Heart left ventricle (tissue), 16 donors: Measurements from ENCODE around the gene FAM83F. TPM values are rescaled to one million over a fixed set of nuclear protein-coding genes. Genes with fewer than 3 reads are reported as not detected.

Source experiments
- ATAC-seq, 4 donors: fragments of 200-7000 bp; cut with Tn5 transposase; one replicate each; pipeline ENCODE4 v1.9.1; 2020 to 2022; ENCODE audit warnings: moderate library complexity in 4 of 4, mild to moderate bottlenecking in 3 of 4, moderate number of reproducible peaks in 1 of 4
- DNase-seq, 5 donors: peaks; one replicate each; pipeline ENCODE4 v3.0.0-alpha.2; 2020
- H3K27ac ChIP-seq, 12 donors: fragments of 200-600 bp; sonication (generic) in 4 of 12; one replicate each; pipeline versions ENCODE4 v1.5.0 to v1.8.0; 2016 to 2022; ENCODE audit warnings: mild to moderate bottlenecking in 2 of 12
- H3K27me3 ChIP-seq, 9 donors: fragments of 200-600 bp; sonication (generic) in 2 of 9; one replicate each; pipeline versions ENCODE4 v1.5.1 to v1.8.0; 2016 to 2022; ENCODE audit warnings: mild to moderate bottlenecking in 3 of 9
- H3K36me3 ChIP-seq, 9 donors: fragments of 200-600 bp; sonication (generic) in 2 of 9; one replicate each; pipeline versions ENCODE4 v1.5.0 to v1.8.0; 2018 to 2022; ENCODE audit warnings: mild to moderate bottlenecking in 2 of 9
- H3K4me1 ChIP-seq, 12 donors: fragments of 200-600 bp; sonication (generic) in 4 of 12; one replicate each; pipeline versions ENCODE4 v1.5.0 to v1.8.0; 2016 to 2022; ENCODE audit warnings: mild to moderate bottlenecking in 3 of 12
- H3K4me3 ChIP-seq, 12 donors: fragments of 200-600 bp; sonication (generic) in 4 of 12; one replicate each; pipeline versions ENCODE4 v1.5.0 to v1.8.0; 2017 to 2022; ENCODE audit warnings: mild to moderate bottlenecking in 9 of 12, moderate library complexity in 4 of 12
- H3K9me3 ChIP-seq, 12 donors: fragments of 200-600 bp; sonication (generic) in 4 of 12; one replicate each; pipeline versions ENCODE4 v1.5.0 to v1.8.0; 2016 to 2022; ENCODE audit warnings: mild to moderate bottlenecking in 1 of 12
- POLR2A ChIP-seq, 2 donors: fragments of 450-650 bp; IDR thresholded peaks; one replicate each; pipeline ENCODE4 v1.6.1; 2017; ENCODE audit warnings: antibody characterized with exemption in 2 of 2, mild to moderate bottlenecking in 2 of 2, moderate library complexity in 2 of 2
- WGBS, 4 donors: extraction: QIAGEN DNeasy Blood & Tissue Kit in 2 of 4; methylation state at CpG; one replicate each; pipeline versions ENCODE4 v1.1.5 to v1.1.7; 2013 to 2018; 5-methylcytosine and 5-hydroxymethylcytosine counted together
- intact Hi-C, 10 donors: fragments of 100-400 bp; cut with DNase I; formaldehyde crosslinking; loops; one replicate each; pipeline versions ENCODE4 v1.11.1 to v1.14.2; 2022
- polyA plus RNA-seq, 2 donors: library from polyadenylated mRNA; stranded (reverse); fragments of 200-250 nt; gene quantifications; one replicate each; pipeline ENCODE4 v1.2.3, GENCODE V29; 2013
- total RNA-seq, 9 donors: library from RNA; depleted of rRNA in 2 of 9; stranded (reverse); fragments of >200 nt in 2 of 9; fragmentation: NEBNext Ultra II Directional in 3 of 9; extraction: Animal tissue kit (Norgen Biotek cat#: 25700) in 3 of 9; gene quantifications; one replicate each; pipeline versions ENCODE4 v1.1.0 to v1.2.4, GENCODE V29; 2016 to 2023
- TF ChIP-seq, protein P1 (sequence below), 12 donors: fragments of 200-600 bp; sonication (generic) in 4 of 12; IDR thresholded peaks; one replicate each; pipeline versions ENCODE4 v1.5.0 to v1.8.0; 2018 to 2022; ENCODE audit warnings: antibody characterized with exemption in 12 of 12, mild to moderate bottlenecking in 5 of 12
- donor health status: ischemic (EF 13 %, LVEDD 7.1; RV severe dilation, severe dysfunction).
- donor health status: healthy with polysubstance abuse.
- donor health status: DM: no; HTN: yes; CAD: no.
- donor health status: DM: no; HTN: no; CAD: no.
- donor health status: ischemic (EF 25% LVEDD 6.9; RV normal size, moderate dysfunction).
- donor health status: ischemic (EF 25% LVEDD 5.7; RV mildly dilated, moderate dysfunction).
- donor health status: healthy.
- donor health status: DM: yes; HTN: yes; CAD: no.
- donor health status: ischemic (EF 35%, LVEDD 5.7; RV mildly dilated, moderate dysfunction).
- donor health status: nonischemic (EF 11% LVEDD 7.7; RV severe dilation, severe dysfunction).
- donor health status: DM: yes; HTN: yes; CAD: no.
- donor health status: PGD.
- donor health status: ischemic (EF 29% LVEDD 5.4; RV normal size, mild dysfunction).
- donor health status: nonischemic (EF 23%, LVEDD 6.1; RV moderate dilation, normal function).

The FAM83F gene
- total and polyA plus RNA-seq, 11 donors, result 1.3 to 6.6 (median 2.5) TPM

DNA sequence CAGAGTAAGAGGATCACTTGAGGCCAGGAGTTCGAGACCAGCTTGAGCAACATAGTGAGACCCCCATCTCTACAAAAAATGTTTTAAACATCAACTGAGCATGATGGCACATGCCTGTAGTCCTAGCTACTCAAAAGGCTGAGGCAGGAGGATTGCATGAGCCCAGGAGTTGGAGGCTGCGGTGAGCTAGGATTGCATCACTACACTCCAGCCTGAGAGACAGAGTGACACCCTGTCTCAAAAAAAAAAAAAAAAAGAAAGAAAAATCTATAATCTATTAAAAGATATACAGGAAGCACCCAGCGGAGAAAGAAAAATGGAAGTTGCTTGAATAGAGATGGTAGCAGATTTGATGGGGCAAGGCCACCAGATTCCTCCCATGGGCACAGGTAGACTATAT lies 61.8 kb downstream of the FAM83F start:
- intact Hi-C loops, result loop anchor here in 6 of 10 donors (5.0 to 10.0 kb wide), 7 partner anchors 48 to 208 kb away; partner anchors contain the start of gene TNRC6B (in 1 of the 6)
- Histone ChIP-seq H3K4me3 (no peak overlapping the region), H3K27me3 (no peaks in the 10 kb centered on the region), H3K36me3 (no peaks in the 10 kb centered on the region), H3K27ac (no peak overlapping the region), H3K9me3 (no peaks in the 10 kb centered on the region), H3K4me1 (peaks cover 0 to 46% (median 18%) of the 10 kb centered on the region in 12 donors)
- WGBS, 4 donors, result 95 to 100% (median 98%) methylated on average over 3 of the region's 3 CpGs
- ATAC-seq (no peak), DNase-seq (no peak)
- no peak for TF ChIP-seq POLR2A (IDR thresholded peaks at IDR 0.05)
- TF ChIP-seq, protein P1, sequence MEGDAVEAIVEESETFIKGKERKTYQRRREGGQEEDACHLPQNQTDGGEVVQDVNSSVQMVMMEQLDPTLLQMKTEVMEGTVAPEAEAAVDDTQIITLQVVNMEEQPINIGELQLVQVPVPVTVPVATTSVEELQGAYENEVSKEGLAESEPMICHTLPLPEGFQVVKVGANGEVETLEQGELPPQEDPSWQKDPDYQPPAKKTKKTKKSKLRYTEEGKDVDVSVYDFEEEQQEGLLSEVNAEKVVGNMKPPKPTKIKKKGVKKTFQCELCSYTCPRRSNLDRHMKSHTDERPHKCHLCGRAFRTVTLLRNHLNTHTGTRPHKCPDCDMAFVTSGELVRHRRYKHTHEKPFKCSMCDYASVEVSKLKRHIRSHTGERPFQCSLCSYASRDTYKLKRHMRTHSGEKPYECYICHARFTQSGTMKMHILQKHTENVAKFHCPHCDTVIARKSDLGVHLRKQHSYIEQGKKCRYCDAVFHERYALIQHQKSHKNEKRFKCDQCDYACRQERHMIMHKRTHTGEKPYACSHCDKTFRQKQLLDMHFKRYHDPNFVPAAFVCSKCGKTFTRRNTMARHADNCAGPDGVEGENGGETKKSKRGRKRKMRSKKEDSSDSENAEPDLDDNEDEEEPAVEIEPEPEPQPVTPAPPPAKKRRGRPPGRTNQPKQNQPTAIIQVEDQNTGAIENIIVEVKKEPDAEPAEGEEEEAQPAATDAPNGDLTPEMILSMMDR (IDR thresholded peaks at IDR 0.05), result no peak

GRCh38 chr22:40057652-40058051 lies 62.9 kb downstream of the FAM83F start:
- no peak for TF ChIP-seq POLR2A (IDR thresholded peaks at IDR 0.05)
- TF ChIP-seq, protein P1 (IDR thresholded peaks at IDR 0.05), result no peak
- intact Hi-C loops, result loop anchor here in 6 of 10 donors (5.0 to 10.0 kb wide), 7 partner anchors 47 to 207 kb away; partner anchors contain the start of gene TNRC6B (in 1 of the 6)
- no peak overlapping the region for H3K4me3 ChIP-seq
- H3K36me3 ChIP-seq, result no peaks in the 10 kb centered on the region
- ATAC-seq (peak in 2 of 4 donors; percentile 20 to 44), DNase-seq (no peak)
- H3K9me3 ChIP-seq, result no peaks in the 10 kb centered on the region
- H3K27me3 ChIP-seq, result no peaks in the 10 kb centered on the region
- peaks cover 0 to 40% (median 14%) of the 10 kb centered on the region in 12 donors for H3K4me1 ChIP-seq
- peak overlapping the region in 4 of 12 donors; percentile 3 to 73 (median 17) for H3K27ac ChIP-seq

GRCh38 chr22:40058265-40058664 lies 63.5 kb downstream of the FAM83F start:
- no peak overlapping the region for H3K4me3 ChIP-seq
- no peaks in the 10 kb centered on the region for H3K9me3 ChIP-seq
- peak in 1 of 5 donors; percentile 55 for DNase-seq
- TF ChIP-seq, protein P1 (IDR thresholded peaks at IDR 0.05), result peak in 1 of 12 donors; percentile 15
- TF ChIP-seq POLR2A (IDR thresholded peaks at IDR 0.05), result no peak
- intact Hi-C loops, result loop anchor here in 6 of 10 donors (5.0 to 10.0 kb wide), 7 partner anchors 47 to 207 kb away; partner anchors contain the start of gene TNRC6B (in 1 of the 6)
- peak in 3 of 4 donors; percentile 54 to 86 (median 59) for ATAC-seq
- H3K27me3 ChIP-seq, result no peaks in the 10 kb centered on the region
- H3K36me3 ChIP-seq, result no peaks in the 10 kb centered on the region
- H3K27ac ChIP-seq, result peak overlapping the region in 3 of 12 donors; percentile 13 to 73 (median 28)
- WGBS, 4 donors, result 50 to 64% (median 58%) methylated on average over 5 of the region's 5 CpGs
- H3K4me1 ChIP-seq, result peaks cover 0 to 40% (median 14%) of the 10 kb centered on the region in 12 donors

- no peak for DNase-seq
- Histone ChIP-seq H3K9me3 (no peaks in the 10 kb centered on the region), H3K27me3 (no peaks in the 10 kb centered on the region), H3K27ac (no peak overlapping the region), H3K4me3 (no peak overlapping the region), H3K36me3 (no peaks in the 10 kb centered on the region), H3K4me1 (peaks cover 0 to 34% (median 18%) of the 10 kb centered on the region in 12 donors)
- TF ChIP-seq, protein P1 (IDR thresholded peaks at IDR 0.05), result no peak
- no peak for TF ChIP-seq POLR2A (IDR thresholded peaks at IDR 0.05)
- 83 to 92% (median 85%) methylated on average over 3 of the region's 3 CpGs for WGBS, 4 donors
- intact Hi-C loops, result no loop called here
- no peak for ATAC-seq
Observed at GRCh38 chr22:40065981-40066380, 71.2 kb downstream of the FAM83F start.
